ENCODE measurements around the gene TM7SF2. TPM values are rescaled to one million over a fixed set of nuclear protein-coding genes. Genes with fewer than 3 reads are reported as not detected.
A peak's percentile ranks its signal among the peaks of the same experiment; 100 is the strongest.

TM7SF2 gene
- total RNA-seq = 9.1 TPM

DNA sequence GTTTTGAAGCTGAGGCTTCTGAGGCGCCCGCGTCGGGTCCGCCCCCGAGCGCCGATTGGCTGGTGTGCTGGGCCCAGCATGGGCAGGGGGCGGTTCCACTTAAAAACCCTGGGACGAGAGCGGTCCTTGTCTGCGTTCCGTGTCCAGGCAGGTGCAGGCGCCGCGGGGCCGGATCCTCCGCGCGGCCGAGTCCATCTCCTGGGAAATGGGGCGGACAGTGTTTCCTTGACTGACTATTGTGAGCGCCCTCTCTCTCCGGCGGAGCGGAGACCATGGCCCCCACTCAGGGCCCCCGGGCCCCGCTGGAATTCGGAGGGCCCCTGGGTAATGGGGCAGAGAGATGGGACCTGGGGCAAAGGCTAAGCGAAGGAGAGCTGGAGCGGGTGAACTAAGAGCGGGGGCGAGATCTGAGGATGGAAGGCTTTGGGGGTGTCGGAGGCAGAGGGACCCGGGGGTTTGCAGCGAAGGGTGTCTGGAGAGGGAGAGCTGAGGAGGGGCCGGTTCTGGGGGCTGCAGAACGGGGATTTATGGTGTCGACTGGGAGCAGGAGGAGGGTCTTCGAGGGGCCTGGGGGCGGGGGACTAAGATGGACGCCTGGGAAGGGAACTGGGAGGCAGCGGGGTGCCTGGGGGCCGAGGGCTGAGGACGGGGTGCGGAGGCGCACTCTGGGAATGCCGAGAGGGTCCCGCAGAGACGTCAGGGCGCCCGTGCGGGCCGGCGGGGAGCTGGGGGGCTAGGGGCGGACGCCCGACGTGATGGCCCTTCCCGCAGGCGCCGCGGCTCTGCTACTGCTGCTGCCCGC, at the start of gene TM7SF2:
TSS of gene TM7SF2 (plus strand) at position 129 of the 802 bp plus-strand sequence. CDS start at position 273, 144 bp downstream.
- Histone ChIP-seq H3K4me3 (ENCODE audit: low read length) (peak within 1 kb of the TSS; percentile 44), H3K27me3 (ENCODE audit: insufficient read depth, low read length) (no peaks in the 10 kb centered on the region), H3K9me3 (ENCODE audit: low read depth, low read length) (no peaks in the 10 kb centered on the region), H3K4me1 (ENCODE audit: insufficient read depth, low read length) (peaks cover 48% of the 10 kb centered on the region)

DNA sequence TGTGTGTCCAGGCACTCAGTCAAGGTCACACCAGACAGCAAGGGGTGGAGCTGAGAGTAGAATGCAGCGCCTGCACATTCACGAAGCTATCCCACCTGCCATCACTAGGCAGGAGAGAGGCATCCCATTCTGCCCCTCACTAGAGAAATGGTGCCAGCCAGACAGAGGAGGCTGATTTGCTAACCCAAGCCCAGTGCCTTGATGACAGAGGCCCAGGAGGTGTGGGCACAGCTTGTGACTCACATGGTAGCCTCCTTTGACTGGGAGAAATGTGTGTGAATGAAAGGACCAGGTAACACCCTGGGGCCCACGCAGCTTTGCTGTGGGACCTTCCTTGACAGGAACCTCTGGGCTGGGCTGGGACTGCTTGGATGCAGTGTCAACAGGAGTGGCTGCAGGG, 48.1 kb upstream of the TM7SF2 start:
- no peak overlapping the region for H3K4me3 ChIP-seq (ENCODE audit: low read length)
- H3K4me1 ChIP-seq (ENCODE audit: insufficient read depth, low read length) = no peaks in the 10 kb centered on the region
- no peaks in the 10 kb centered on the region for H3K9me3 ChIP-seq (ENCODE audit: low read depth, low read length)
- no peaks in the 10 kb centered on the region for H3K27me3 ChIP-seq (ENCODE audit: insufficient read depth, low read length)

DNA sequence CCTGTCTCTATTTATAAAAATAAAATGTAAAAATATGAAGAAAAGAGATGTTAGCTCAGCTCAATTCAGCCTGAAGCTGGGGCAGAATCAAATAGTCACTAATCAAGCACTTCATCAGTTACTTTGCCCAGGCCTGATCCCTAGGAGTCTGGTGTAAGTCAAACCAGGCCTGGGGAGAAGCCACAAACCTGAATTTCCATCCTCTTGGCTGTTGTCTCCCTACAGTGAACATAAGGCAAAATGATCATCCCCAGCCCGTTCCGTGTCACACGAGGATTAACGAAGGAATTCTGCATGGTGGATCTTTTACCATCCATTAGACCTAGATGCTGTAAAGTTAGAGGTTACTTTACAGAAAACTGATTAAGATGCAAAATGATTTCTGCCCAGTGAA, 46.8 kb upstream of the TM7SF2 start:
- Histone ChIP-seq H3K27me3 (ENCODE audit: insufficient read depth, low read length) (no peaks in the 10 kb centered on the region), H3K4me3 (ENCODE audit: low read length) (no peak overlapping the region), H3K9me3 (ENCODE audit: low read depth, low read length) (no peaks in the 10 kb centered on the region), H3K4me1 (ENCODE audit: insufficient read depth, low read length) (no peaks in the 10 kb centered on the region)

DNA sequence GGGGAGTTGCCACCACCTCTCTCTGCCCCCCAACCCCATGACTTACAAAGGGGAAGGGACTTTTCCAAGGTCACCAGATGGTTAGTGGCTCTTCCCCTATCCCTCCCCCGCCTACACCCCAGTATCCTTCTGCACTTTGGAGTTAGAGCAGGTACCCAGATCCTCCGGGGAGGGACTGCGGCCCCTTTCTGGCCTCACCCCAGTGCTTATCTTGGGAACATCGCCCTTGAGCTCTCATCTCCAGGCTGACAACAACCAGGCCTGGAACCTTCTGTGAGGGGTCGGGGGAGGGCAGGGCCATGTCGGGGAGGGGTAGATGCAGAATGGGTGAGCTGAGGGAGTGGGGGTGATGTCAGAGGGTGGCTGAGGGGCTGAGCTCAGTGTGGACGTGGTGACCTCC, 45.8 kb upstream of the TM7SF2 start:
- Histone ChIP-seq H3K4me1 (ENCODE audit: insufficient read depth, low read length) (no peaks in the 10 kb centered on the region), H3K9me3 (ENCODE audit: low read depth, low read length) (no peaks in the 10 kb centered on the region), H3K4me3 (ENCODE audit: low read length) (no peak overlapping the region), H3K27me3 (ENCODE audit: insufficient read depth, low read length) (no peaks in the 10 kb centered on the region)

DNA sequence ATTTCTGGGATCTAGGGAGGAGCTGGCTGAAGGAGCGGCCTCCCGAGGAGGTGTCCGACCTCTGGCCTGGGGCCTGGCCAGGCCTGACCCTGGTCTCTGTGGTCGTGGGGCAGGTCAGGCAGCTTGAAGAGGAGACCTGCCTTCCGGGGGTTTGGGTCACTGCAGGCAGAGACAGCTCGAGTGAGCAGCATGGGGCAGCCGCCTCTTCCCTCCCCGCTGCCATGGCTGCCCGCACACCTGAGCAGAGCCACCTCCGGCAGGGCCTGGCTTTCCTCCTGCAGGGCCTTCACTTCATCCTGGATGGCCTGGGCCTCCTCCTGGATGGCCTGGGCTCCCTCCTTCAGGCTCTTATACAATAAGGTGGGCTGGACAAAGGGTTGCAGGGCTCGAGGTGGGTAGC, 45.4 kb upstream of the TM7SF2 start:
- H3K4me3 ChIP-seq (ENCODE audit: low read length) = no peak overlapping the region
- H3K9me3 ChIP-seq (ENCODE audit: low read depth, low read length) = no peaks in the 10 kb centered on the region
- no peaks in the 10 kb centered on the region for H3K27me3 ChIP-seq (ENCODE audit: insufficient read depth, low read length)
- H3K4me1 ChIP-seq (ENCODE audit: insufficient read depth, low read length) = no peaks in the 10 kb centered on the region

DNA sequence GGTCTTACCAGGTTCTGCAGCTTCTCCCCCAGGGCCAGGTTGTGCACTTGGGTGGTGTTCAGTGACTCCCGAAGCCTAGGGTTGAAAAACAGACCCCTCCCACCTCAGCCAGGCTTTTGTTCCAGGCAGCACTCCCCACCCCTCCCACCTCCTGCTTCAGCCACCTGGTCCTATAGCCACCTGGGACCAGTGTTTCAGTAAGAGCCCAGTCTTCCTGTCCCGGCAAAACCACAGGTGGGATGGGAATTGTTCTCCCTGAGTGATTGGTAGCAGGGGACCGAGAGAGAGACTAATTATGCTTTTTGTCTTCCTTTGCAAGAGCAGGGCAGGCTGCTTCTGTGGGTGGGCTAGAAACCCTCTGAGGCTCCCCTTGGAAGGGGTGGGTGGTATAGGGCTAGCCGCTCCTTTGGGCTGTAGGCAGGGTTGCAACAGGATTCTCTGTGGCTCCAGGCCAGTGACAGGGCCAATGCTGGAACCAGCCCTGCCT, 44.8 kb upstream of the TM7SF2 start:
- H3K4me3 ChIP-seq (ENCODE audit: low read length) = no peak overlapping the region
- no peaks in the 10 kb centered on the region for H3K9me3 ChIP-seq (ENCODE audit: low read depth, low read length)

DNA sequence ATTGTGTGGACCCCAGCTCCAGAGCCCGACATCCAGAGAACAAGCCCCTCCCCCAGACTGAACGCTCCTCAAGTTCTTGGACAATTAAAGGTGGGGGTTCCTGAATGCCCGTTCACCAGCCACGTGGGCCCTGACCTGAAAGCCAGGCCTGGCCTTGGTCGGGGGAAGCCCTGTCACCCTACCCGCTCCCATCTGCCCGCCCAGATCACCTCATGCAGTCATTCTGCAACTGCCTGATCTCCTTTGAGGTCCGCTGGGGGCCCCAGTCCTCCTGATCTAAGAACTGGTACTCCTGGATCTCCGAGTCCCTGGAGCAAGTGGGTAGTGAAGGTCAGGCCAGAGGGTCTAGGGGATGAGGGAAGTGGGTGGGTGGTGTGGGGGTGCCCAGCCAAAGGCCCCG, 44.2 kb upstream of the TM7SF2 start:
- no peaks in the 10 kb centered on the region for H3K4me1 ChIP-seq (ENCODE audit: insufficient read depth, low read length)
- no peaks in the 10 kb centered on the region for H3K9me3 ChIP-seq (ENCODE audit: low read depth, low read length)
- H3K27me3 ChIP-seq (ENCODE audit: insufficient read depth, low read length) = no peaks in the 10 kb centered on the region

More for the DNA sequence above, 44.8 kb upstream of the TM7SF2 start:
- Histone ChIP-seq H3K4me1 (ENCODE audit: insufficient read depth, low read length) (no peaks in the 10 kb centered on the region), H3K27me3 (ENCODE audit: insufficient read depth, low read length) (no peaks in the 10 kb centered on the region)

DNA sequence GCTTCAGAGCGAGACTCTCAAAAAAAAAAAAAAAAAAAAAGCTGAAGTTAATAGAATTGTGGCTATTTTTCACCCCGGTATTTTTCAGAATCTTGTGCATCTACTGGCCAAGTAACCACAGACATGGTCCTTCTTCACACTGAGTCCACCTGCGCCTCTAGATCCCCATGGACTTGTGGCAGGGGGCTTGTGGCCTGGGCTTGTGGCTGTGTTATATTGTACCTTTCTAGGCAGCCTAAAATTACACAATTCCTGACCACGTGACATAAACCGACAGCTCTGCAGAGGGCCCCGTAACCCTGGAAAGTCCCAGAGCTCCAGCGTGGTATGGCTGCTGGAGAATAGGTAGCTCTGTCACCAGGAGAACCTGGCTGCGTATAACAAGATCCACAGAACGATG, 42.5 kb upstream of the TM7SF2 start:
- no peaks in the 10 kb centered on the region for H3K27me3 ChIP-seq (ENCODE audit: insufficient read depth, low read length)
- H3K4me3 ChIP-seq (ENCODE audit: low read length) = no peak overlapping the region
- no peaks in the 10 kb centered on the region for H3K4me1 ChIP-seq (ENCODE audit: insufficient read depth, low read length)
- H3K9me3 ChIP-seq (ENCODE audit: low read depth, low read length) = no peaks in the 10 kb centered on the region

More for the DNA sequence above, 44.2 kb upstream of the TM7SF2 start:
- H3K4me3 ChIP-seq (ENCODE audit: low read length) = no peak overlapping the region

DNA sequence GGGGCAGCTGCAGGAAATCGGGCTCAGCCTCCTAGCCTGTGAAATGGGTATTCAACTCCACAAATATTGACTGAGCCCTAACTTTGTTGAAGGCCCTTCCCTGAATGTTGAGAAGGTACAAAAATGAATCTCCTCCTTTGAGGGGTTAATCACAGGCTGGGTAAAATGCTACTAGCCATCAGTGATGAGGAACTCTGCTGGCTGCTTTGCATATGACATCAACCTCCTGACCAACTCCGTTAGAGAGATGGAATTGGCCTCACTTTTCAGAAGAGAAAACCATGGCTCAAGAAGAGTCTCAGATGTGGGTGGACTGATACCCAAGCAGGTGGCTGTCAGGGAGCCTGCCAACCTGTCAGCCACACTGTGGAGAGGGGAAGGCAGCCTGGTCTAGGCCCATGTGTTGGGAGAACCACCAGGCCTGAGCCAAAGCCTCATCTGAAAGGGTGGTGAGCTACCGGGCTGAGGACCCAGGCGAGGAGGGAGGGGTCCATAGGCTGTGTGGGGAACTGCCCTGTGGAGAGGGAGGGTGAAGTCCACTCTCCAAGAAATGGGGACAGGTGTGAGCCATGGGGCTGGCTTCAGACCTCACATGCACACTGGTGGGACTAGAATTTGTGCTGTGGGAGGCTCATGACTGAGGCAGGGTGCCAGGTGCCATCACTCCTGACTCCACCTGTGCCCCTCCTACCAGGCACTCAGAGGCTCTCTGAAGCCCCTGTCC, 39.6 kb upstream of the TM7SF2 start:
- no peaks in the 10 kb centered on the region for H3K4me1 ChIP-seq (ENCODE audit: insufficient read depth, low read length)
- no peak overlapping the region for H3K4me3 ChIP-seq (ENCODE audit: low read length)
- H3K27me3 ChIP-seq (ENCODE audit: insufficient read depth, low read length) = no peaks in the 10 kb centered on the region
- H3K9me3 ChIP-seq (ENCODE audit: low read depth, low read length) = no peaks in the 10 kb centered on the region

DNA sequence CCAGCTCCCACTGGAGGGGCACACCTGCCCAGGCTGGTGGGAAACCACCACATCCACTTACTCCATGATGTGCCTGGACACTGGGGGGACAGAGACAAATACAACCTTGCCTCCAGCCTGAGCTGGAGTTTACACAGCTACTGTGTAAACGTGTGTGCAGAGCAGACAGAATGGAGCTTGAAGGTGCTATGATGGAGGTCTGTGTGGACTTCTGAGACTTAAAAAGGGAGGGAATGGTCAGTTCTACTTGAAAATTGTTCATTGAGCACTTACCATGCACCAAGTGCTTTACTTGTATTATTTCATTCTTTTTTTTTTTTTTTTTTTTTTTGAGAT, 39.1 kb upstream of the TM7SF2 start:
- Histone ChIP-seq H3K27me3 (ENCODE audit: insufficient read depth, low read length) (no peaks in the 10 kb centered on the region), H3K4me3 (ENCODE audit: low read length) (no peak overlapping the region), H3K9me3 (ENCODE audit: low read depth, low read length) (no peaks in the 10 kb centered on the region), H3K4me1 (ENCODE audit: insufficient read depth, low read length) (no peaks in the 10 kb centered on the region)

DNA sequence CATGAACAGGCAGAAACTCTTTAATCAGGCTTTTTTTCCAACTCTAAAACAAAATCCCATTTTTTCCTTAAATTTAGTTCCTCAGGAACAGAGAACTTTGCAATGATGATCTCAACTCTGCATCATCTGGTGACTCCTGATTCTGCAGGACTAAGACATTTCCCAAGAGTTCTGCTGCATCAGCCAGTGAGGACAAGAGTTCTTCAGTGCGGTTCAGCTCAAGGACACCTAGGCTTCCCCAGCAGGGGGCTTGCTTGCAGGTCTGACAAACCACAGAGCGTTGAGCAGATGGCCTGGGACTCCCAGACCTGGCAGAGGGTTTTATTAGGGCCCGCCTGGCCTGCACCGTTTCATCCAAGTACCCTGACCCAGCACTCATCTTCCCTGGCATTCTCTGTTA, 34.2 kb upstream of the TM7SF2 start:
- H3K4me3 ChIP-seq (ENCODE audit: low read length) = no peak overlapping the region
- H3K9me3 ChIP-seq (ENCODE audit: low read depth, low read length) = no peaks in the 10 kb centered on the region
- H3K27me3 ChIP-seq (ENCODE audit: insufficient read depth, low read length) = no peaks in the 10 kb centered on the region
- peaks cover 19% of the 10 kb centered on the region for H3K4me1 ChIP-seq (ENCODE audit: insufficient read depth, low read length)

DNA sequence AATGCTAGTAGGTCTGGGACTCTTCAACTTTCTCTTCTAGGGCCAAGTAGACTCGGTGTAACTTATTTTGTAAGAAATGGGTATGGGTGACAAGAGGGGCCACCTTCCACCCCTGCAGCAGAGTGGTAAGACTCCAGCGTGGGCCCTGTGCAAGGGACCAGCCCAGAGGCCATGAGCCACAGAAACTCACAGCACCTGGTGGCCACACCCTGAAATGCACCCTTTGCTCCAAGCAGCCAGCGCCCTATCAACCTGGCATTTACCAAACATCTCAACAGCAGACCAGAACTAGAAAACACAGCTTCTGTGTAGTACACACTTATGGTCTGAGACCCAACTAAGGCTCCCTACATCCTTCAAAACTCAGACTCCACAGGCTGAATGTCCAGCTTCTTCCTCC, 33.5 kb upstream of the TM7SF2 start:
- Histone ChIP-seq H3K4me1 (ENCODE audit: insufficient read depth, low read length) (peaks cover 21% of the 10 kb centered on the region), H3K27me3 (ENCODE audit: insufficient read depth, low read length) (no peaks in the 10 kb centered on the region), H3K9me3 (ENCODE audit: low read depth, low read length) (no peaks in the 10 kb centered on the region), H3K4me3 (ENCODE audit: low read length) (no peak overlapping the region)

DNA sequence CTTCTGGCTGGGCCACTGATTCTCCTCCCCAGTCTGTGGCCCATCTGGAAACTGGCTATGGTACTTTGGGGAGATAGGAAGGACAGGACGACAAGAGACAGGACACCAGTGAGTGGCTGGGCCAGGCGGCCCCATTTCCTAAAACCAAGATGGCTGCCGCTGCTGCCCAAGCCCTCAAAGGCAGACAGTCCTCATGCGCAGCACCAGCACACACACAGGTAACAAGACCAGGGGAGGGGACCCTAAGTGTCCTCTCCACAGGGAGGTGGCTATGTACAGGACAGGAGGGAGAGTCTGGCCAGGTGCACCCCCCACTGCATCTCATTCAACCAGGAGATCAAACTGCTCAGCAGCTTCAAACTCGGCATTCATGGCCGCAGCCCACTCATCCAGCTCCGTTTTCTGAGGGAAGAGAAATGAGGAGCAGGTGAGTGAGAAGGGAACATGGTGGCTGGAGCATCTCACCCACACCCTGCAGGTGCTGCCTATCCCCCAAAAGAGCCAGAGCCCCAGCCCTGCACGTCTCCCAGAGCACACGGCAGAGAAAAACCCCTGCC, 32.8 kb upstream of the TM7SF2 start:
- Histone ChIP-seq H3K4me3 (ENCODE audit: low read length) (no peak overlapping the region), H3K4me1 (ENCODE audit: insufficient read depth, low read length) (peaks cover 27% of the 10 kb centered on the region), H3K27me3 (ENCODE audit: insufficient read depth, low read length) (no peaks in the 10 kb centered on the region), H3K9me3 (ENCODE audit: low read depth, low read length) (no peaks in the 10 kb centered on the region)

DNA sequence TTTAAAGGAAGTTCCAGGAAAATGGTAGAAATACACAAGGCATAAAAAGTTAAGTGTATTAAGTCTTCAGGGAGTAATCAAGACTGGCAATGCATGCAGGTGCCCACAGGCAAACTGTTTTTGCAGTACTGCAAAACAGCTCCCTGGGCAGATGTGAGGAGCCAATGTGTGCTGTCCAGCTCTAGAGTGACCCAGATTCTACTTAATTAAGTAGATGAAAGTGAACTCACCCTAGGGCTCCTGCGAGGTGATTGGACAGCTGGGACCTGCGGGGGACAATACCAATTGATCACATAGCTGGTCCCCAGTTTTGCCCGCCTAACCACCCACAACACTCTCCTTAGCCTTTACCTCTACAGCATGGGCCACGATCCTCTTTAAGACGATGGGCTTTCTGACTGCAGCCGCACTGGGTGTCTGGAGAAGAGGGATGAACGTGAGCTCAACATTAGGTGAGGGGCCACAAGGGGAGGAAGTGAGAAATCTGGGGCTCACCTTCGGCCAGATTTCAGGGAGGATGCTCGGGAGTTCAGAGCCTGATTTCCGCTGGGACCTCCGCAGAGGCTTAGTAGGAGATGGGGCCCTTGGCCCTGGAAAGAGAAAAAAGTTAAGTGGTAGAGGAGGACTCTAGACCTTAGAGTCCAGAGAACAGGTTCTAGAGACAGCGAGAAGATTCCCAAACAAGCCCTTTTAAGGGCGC, 28.4 kb upstream of the TM7SF2 start:
- Histone ChIP-seq H3K27me3 (ENCODE audit: insufficient read depth, low read length) (no peaks in the 10 kb centered on the region), H3K9me3 (ENCODE audit: low read depth, low read length) (no peaks in the 10 kb centered on the region), H3K4me1 (ENCODE audit: insufficient read depth, low read length) (peaks cover 37% of the 10 kb centered on the region), H3K4me3 (ENCODE audit: low read length) (peak overlapping the region; percentile 43)
